ENCODE results near the gene PRR14L. TPM values are rescaled to one million over a fixed set of nuclear protein-coding genes. Genes with fewer than 3 reads are reported as not detected.

Gene PRR14L
- total RNA-seq, 1 experiment from 2014 or later = 138 TPM

DNA sequence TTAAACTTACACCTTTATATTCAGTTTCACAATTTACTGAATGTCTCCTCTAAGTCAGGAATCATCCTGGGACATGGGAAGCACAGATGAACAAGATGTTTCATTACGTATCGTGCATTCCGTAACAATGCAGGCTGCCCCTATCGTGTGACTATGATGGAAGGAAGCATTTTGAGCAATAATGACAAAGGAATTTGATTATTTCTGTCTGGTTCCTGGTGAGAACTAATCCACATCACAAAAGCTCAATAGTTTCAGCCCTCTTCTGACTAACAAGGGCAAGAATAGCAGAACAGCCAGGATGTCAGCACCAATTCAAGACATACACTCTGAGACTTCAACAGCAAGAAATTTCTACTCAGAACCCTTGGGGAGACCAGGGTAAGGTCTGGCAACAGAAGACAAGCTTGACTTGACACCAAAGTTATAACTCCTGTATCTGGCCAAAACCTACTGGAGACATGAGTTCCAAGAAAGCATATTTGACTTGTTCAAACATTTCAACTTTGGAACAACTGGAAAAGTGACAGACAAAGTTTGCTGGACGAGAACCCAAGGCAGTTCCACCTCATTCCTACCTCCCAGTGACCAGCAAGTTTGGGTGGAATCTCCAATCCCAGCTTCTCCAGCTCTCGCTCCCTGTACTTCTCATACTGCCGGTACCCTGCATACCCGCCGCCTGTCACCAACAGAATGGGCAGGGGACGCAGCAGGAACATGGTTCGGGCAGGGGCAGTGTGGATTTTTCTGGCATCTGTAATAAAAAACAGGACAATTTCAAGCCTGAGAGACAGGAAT, 102.2 kb downstream of the PRR14L start:
- Histone ChIP-seq H3K79me2 (ENCODE audit: insufficient read depth, low read length) (no peaks in the 10 kb centered on the region; the same call in 1 of the 2 replicates), H3K27ac (ENCODE audit: insufficient read length, low read depth, low read length) (no peak overlapping the region)
- peaks cover 14 to 51% (median 48%) of the 10 kb centered on the region in 3 experiments; a peak in 6 of 7 replicates for H3K36me3 Mint-ChIP-seq (ENCODE audit: insufficient read depth in 1 of 3, low read depth in 3 of 3)

More for the DNA sequence above, 102.2 kb downstream of the PRR14L start:
- H3K27ac Mint-ChIP-seq = peak overlapping the region in 2 of 3 experiments; percentile 73 to 77; a peak in 5 of 7 replicates
- Histone ChIP-seq H3K23me2 (ENCODE audit: insufficient read length, low read depth, low read length, poor library complexity, severe bottlenecking) (no peaks in the 10 kb centered on the region), H3K4ac (ENCODE audit: low read depth, low read length) (no peak overlapping the region), H2BK120ac (ENCODE audit: low read depth, low read length, poor library complexity, severe bottlenecking) (no peak overlapping the region), H3K56ac (ENCODE audit: insufficient read length, low read depth, low read length) (no peak overlapping the region), H3K4me2 (ENCODE audit: insufficient read depth, insufficient read length, low read length) (no peak overlapping the region), H2BK12ac (ENCODE audit: insufficient read length, low read depth, low read length) (no peak overlapping the region), H2AK5ac (ENCODE audit: insufficient read length, low read length) (no peak overlapping the region), H3K27me3 (ENCODE audit: insufficient read depth, low read length) (no peaks in the 10 kb centered on the region), H4K91ac (ENCODE audit: insufficient read length, low read depth, low read length) (no peak overlapping the region), H4K8ac (replicated peaks; ENCODE audit: insufficient read length, low read depth, low read length) (no peak overlapping the region), H2BK15ac (ENCODE audit: low read depth, low read length) (no peak overlapping the region), H2BK20ac (ENCODE audit: low read depth, low read length, poor library complexity, severe bottlenecking) (no peak overlapping the region), H3K9ac (ENCODE audit: extremely low read depth, insufficient read length, low read length) (no peak overlapping the region), H3K9me3 (ENCODE audit: control insufficient read depth, low read depth, low read length) (no peaks in the 10 kb centered on the region), H2BK5ac (ENCODE audit: insufficient read length, low read length) (no peak overlapping the region), H4K5ac (ENCODE audit: insufficient read length, low read depth, low read length) (no peak overlapping the region), H3K23ac (ENCODE audit: insufficient read length, low read depth, low read length) (no peak overlapping the region), H3K79me1 (ENCODE audit: insufficient read depth, low read depth, low read length, poor library complexity, severe bottlenecking) (peaks cover 2% of the 10 kb centered on the region), H3K4me1 (ENCODE audit: insufficient read depth, low read length) (peaks cover 2% of the 10 kb centered on the region; the same call in 1 of the 2 replicates), H4K20me1 (ENCODE audit: control insufficient read depth, insufficient read depth, insufficient read length) (no peaks in the 10 kb centered on the region), H2AFZ (ENCODE audit: low read length) (no peak overlapping the region), H3T11ph (ENCODE audit: low read length) (no peak overlapping the region), H3K14ac (ENCODE audit: insufficient read depth, low read length) (no peak overlapping the region), H3K18ac (ENCODE audit: insufficient read length, low read depth, low read length) (no peak overlapping the region)
- DNase-seq = no peak
- H3K4me1 Mint-ChIP-seq = peaks cover 17 to 25% of the 10 kb centered on the region in 2 experiments
- no CpG with 5 or more reads among the region's 11 CpGs for WGBS (ENCODE audit: extremely low coverage, insufficient read length, low lambda C conversion rate)
- H3K27me3 Mint-ChIP-seq (ENCODE audit: low read depth) = no peaks in the 10 kb centered on the region
- TF ChIP-seq, protein P1, sequence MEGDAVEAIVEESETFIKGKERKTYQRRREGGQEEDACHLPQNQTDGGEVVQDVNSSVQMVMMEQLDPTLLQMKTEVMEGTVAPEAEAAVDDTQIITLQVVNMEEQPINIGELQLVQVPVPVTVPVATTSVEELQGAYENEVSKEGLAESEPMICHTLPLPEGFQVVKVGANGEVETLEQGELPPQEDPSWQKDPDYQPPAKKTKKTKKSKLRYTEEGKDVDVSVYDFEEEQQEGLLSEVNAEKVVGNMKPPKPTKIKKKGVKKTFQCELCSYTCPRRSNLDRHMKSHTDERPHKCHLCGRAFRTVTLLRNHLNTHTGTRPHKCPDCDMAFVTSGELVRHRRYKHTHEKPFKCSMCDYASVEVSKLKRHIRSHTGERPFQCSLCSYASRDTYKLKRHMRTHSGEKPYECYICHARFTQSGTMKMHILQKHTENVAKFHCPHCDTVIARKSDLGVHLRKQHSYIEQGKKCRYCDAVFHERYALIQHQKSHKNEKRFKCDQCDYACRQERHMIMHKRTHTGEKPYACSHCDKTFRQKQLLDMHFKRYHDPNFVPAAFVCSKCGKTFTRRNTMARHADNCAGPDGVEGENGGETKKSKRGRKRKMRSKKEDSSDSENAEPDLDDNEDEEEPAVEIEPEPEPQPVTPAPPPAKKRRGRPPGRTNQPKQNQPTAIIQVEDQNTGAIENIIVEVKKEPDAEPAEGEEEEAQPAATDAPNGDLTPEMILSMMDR (conservative IDR thresholded peaks at IDR 0.05) = no peak
- peak overlapping the region; percentile 10 to 36; a peak in 4 of 5 replicates for H3K4me3 Mint-ChIP-seq
- no peaks in the 10 kb centered on the region for H3K9me3 Mint-ChIP-seq
